ENCODE data around the gene TEKTIP1. TPM values are rescaled to one million over a fixed set of nuclear protein-coding genes. Genes with fewer than 3 reads are reported as not detected.
A peak's percentile ranks its signal among the peaks of the same experiment; 100 is the strongest.

The TEKTIP1 gene
- total and polyA plus RNA-seq, 10 of the 15 experiments (the other 5 are each of a cell fraction or from before 2014, with no cell fraction given) = 0.18 to 2.6 (median 0.60) TPM; not detected in 5

GRCh38 chr19:3505598-3506383 lies 33.2 kb upstream of the TEKTIP1 start, which contains the start of gene FZR1 (continued):
- TF ChIP-seq MEF2B (IDR thresholded peaks at IDR 0.05; ENCODE audit: partially characterized antibody, poor library complexity, severe bottlenecking) (peak; percentile 73), MTA3 (IDR thresholded peaks at IDR 0.05; ENCODE audit: borderline replicate concordance, low read length) (no peak), SIN3A (IDR thresholded peaks at IDR 0.05; ENCODE audit: low read depth, low read length) (peak; percentile 94), WRNIP1 (IDR thresholded peaks at IDR 0.05; ENCODE audit: borderline replicate concordance, low read depth, low read length) (0 out of 2 replicates have a peak, but pooled peaks have one; percentile 29), DPF2 (IDR thresholded peaks at IDR 0.05) (no peak), MAX (IDR thresholded peaks at IDR 0.05; ENCODE audit: low read depth, low read length) (peak; percentile 55), POLR2A (IDR thresholded peaks at IDR 0.05; ENCODE audit: low read depth, low read length) (peak; percentile 85), ATF2 (IDR thresholded peaks at IDR 0.05; ENCODE audit: low read length) (no peak), SRF (IDR thresholded peaks at IDR 0.05; ENCODE audit: low read depth in 2 of 2, low read length in 2 of 2) (peak in 1 of 2 experiments; percentile 41; a peak in 1 of 4 replicates), SKIL (IDR thresholded peaks at IDR 0.05; ENCODE audit: low read depth, poor library complexity, severe bottlenecking) (no peak), MLLT1 (IDR thresholded peaks at IDR 0.05) (0 out of 2 replicates have a peak, but pooled peaks have one; percentile 84), STAT1 (conservative IDR thresholded peaks at IDR 0.05) (no peak), NFYA (IDR thresholded peaks at IDR 0.05; ENCODE audit: borderline replicate concordance, low read depth, low read length) (no peak), CREB1 (IDR thresholded peaks at IDR 0.05; ENCODE audit: low read depth) (peak; percentile 97), LARP7 (IDR thresholded peaks at IDR 0.05) (peak; percentile 46), POLR2AphosphoS5 (IDR thresholded peaks at IDR 0.05; ENCODE audit: low read length) (peak; percentile 68), E2F4 (IDR thresholded peaks at IDR 0.05; ENCODE audit: low read depth, low read length) (peak; percentile 87), ZZZ3 (IDR thresholded peaks at IDR 0.05; ENCODE audit: control insufficient read depth, insufficient read length, low read depth) (no peak), ETV6 (conservative IDR thresholded peaks at IDR 0.05 in 1 of 2, IDR thresholded peaks at IDR 0.05 in 1 of 2; ENCODE audit: borderline replicate concordance in 1 of 2, low read depth in 1 of 2) (no peak), YY1 (IDR thresholded peaks at IDR 0.05; ENCODE audit: low read depth, low read length) (peak; percentile 93), POU2F2 (IDR thresholded peaks at IDR 0.05; ENCODE audit: borderline replicate concordance, low read depth, low read length) (0 out of 3 replicates have a peak, but pooled peaks have one; percentile 60), CEBPB (IDR thresholded peaks at IDR 0.05; ENCODE audit: borderline replicate concordance in 1 of 2, low read depth in 2 of 2, low read length in 2 of 2) (no peak)
